Ovary (tissue), 3 donors: ENCODE data around the gene SPOCK1.
"Not testable (repeated sequence)": the region's sequence is repeated elsewhere in the genome, so short reads cannot be mapped to it uniquely, and the experiment has no call there.

ENCODE experiments used
- CTCF ChIP-seq, 3 donors: fragments of 450-650 bp in 2 of 3; fragments of 200-600 bp in 1 of 3; IDR thresholded peaks; one replicate each; pipeline versions ENCODE4 v1.5.1 to v1.8.0; 2016 to 2022; ENCODE audit warnings: antibody characterized with exemption in 3 of 3, mild to moderate bottlenecking in 1 of 3
- POLR2A ChIP-seq: fragments of 450-650 bp; IDR thresholded peaks from one replicate; pipeline ENCODE4 v1.6.1; 2017; ENCODE audit warnings: antibody characterized with exemption, mild to moderate bottlenecking, moderate library complexity
- donor health status: DM: no; HTN: no; CAD: no.

- not testable (repeated sequence) for TF ChIP-seq CTCF (IDR thresholded peaks at IDR 0.05); POLR2A
These were observed 545.0 kb downstream of the SPOCK1 start for GRCh38 chr5:136954142-136954541.
